ENCODE measurements around the gene SULT4A1.

Gene SULT4A1

DNA sequence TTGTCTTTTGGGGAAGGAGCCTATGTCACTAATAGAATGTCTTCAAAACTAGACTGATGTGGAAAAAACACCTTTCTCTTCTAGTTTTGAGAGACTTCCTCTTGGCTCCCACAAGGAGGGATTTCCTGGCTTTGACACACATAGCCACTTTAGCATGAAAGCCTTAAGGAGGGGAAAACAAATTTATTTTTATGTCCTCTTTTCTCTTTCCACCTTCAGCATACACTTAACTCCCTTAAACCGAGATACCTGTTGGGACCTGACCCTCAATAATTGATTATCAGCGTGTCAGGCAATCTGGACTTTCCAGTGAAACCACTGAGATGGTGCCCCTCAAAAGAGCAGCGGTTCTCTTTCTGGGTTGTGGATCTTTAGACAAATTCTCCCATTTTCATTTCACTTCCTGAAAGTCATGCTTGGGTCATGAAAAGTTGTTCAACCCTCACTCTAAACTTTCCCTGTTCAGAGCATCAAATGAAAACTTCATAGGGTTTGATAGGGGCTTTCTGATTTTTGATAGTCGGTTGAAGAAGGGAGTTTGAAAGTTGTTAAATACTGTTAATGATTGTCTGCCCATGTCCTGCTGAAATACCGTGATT lies 59.3 kb downstream of the SULT4A1 start:
- DNase-seq (ENCODE audit: low spot score) = no peak

DNA sequence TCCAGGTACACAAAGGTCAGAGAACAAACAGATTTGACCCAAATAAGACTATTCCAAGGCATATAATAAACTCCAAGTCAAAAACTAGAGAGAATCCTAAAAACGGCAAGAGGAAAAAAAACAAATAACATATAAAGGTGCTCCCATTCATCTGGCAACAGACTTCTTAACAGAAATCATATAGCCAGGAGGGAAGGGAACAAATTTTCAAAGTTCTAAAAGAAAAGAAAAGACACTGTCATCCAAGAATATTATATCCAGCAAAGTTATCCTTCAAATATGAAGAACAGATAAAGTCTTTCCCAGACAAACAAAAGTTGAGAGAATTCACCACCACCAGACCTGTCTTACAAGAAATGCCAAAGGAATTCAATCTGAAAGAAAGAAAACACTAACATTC lies 61.3 kb downstream of the SULT4A1 start:
- DNase-seq (ENCODE audit: low spot score) = no peak

DNA sequence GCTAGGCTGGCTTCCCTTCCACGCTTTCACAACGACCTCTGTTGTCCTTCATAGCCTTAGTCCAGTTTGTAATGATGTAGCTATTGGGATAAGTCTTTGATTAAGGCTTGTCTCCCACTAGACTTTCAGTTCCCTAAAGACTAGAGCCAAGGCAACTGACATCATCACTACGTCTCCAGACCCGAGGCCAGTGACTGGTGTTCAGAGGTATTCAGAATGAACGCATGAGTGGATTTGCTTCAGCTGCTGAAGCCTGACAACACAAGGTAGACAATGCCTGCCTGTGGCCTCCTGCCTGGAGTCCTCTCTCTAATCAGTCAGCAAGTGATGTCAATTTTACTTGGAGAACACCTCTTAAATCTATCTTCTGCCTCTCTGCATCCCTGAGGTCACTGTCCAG lies 63.8 kb downstream of the SULT4A1 start:
- no peak for DNase-seq (ENCODE audit: low spot score)

DNA sequence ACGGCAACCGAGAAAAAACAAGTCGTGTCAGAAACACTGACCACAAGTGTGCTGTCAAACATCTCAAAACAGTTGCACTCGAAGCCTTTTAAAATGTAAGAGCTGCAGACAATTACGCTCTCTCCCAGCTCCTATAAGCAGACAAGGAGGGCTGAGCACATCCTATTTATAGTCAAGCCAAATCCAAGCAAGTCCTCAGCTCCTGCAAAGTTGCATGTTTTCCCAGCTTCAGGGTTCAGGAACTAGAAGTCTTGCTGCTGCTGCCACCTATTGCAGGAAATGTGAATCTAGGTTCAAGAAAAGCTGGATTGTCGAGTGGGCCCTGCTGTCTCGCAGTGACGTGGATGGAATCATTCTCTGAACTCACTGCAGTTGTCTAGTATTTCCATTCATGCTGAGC lies 65.7 kb downstream of the SULT4A1 start:
- DNase-seq (ENCODE audit: low spot score) = no peak

DNA sequence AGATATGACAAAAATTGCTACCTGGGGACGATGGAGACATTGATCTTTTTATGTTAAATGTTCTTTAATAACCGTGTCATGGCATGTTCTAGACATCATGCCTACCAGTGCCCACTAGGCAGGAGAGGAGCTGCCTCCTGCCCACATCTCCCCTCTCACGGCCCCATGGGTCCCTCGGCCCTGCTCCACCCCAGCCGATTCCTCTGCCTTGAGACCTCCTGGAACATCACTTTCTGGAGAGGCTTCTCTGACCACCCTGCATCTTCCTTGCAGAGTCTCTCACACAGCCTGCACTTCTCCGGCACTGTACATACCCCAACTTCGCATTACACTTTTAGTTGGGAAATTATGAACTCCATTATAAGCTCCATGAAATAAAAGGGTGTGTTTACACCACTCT lies 67.0 kb downstream of the SULT4A1 start:
- DNase-seq (ENCODE audit: low spot score) = no peak

DNA sequence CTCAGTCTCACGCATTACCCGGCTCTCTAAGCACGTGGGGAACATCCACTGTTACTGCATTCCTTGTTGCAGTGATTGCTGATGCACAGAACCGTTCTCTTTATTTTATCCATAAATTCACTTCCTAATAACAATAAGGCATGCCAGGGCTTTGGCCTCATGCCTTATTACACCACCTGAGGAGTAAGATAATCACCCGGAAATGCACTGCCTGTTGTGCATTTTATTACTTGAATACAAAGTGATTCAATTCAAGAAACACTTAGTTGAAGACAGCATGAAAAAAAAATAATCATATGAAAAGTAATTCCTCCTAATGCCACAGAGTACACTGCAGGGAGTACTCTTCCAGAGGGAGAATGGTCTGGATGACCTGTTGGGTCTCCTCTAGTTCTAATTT lies 69.4 kb downstream of the SULT4A1 start:
- DNase-seq (ENCODE audit: low spot score) = no peak

DNA sequence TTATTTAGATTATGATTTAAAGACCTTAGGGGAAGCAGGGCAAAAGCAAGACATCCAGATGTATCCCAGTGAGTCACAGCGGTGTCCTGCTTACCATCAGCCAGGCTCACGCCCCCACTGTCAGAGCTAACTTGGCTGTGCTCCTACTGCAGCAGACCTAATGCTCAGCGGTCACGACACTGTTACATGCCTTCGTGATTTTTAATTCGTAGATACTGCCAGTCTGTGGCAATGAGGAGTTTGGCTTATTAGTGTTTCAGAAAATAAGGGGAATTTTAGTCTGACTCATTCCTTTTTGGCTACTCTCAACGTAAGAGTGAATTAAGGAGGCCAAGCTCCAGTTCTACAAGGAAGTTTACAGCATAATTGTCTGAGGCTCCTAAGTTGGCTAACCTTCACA lies 72.9 kb downstream of the SULT4A1 start:
- DNase-seq (ENCODE audit: low spot score) = no peak

DNA sequence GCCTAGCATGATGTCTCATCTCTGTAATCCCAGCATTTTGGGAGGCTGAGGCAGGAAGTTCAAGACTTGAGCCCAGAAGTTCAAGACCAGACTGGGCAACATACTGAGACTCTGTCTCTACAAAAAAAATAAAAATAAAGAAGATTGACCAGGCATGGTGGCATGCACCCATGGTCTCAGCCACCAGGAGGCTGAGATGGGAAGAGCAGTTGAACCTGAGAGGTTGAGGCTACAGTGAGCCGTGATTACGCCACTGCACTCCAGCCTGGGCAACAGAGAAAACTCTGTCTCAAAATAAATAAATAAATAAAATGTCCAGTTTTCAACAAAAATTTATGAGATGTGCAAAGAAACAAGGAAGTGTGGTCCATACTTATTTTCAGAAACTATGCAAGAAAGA lies 78.5 kb downstream of the SULT4A1 start:
- no peak for DNase-seq (ENCODE audit: low spot score)

DNA sequence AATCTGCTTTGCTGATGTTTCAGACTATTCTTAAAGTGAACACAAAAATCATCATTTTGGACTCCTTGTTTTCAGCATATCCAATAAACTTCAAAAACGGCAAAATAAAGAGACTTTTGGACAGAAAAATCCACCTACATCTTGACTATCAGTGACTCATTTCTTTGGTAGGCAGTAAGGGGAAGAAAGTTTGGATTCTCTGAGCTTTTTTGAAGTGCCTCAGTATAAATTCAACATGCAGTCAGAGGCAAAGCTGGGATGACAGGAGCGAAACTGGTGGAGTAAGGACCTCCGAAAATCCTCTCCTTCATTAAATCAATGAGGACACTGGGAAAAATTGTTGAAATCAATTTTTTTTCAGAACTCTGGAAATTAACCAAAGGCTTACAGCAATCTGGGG lies 79.9 kb downstream of the SULT4A1 start:
- no peak for DNase-seq (ENCODE audit: low spot score)

DNA sequence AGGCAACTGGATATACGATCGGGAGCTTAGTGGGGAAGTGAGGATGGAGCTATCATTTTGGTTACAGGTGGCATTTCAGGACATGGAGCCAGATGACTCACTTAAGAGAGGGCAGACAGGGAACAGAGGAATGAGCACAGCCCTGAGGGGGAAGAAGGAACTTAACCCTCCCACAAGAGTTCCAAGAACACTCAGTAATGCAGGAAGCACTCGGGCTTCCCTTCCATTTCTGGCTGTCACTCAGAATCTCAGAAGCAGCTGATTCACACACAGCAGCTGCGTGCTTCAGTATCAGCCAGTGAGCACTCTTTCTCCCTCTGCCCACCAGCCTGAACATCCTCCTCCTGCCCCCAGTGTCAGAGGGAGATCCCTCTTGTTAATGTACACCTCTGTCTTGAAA lies 85.0 kb downstream of the SULT4A1 start:
- no peak for DNase-seq (ENCODE audit: low spot score)

DNA sequence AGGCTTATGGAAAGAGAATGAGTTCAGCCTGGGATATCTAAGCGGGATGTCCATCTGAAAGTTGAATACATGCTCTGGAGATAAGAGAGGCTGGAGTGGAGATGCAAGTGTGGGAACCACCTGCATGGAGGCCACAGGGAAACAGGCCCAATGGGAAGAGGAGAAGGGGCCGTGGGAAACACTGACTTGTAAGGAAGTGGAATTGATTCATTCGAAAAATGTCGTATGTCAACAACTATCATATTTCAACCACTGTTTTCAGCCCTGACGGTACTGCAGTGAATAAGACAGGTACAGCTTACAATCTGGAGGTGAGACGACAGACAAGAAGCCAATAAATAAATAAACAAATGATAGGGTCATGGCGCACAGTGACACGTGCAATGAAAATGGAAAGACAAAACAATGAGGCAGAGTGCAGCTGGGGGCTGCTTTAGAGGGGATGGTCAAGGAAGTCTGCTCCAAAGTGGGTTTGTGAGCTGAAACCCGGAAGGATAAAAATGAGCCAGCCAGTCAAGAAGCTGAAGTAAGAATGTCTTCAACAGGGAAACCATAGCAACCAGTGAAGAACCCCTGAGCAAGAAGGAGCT lies 86.1 kb downstream of the SULT4A1 start:
- DNase-seq (ENCODE audit: low spot score) = no peak
